Head of caudate nucleus (tissue), 42 donors: Measurements from ENCODE around the gene MRPL33.

Experiments used
- DNase-seq, 42 donors: peaks; one replicate each; pipeline versions ENCODE4 v3.0.0 to v3.0.0-alpha.2; 2020 to 2021; ENCODE audit warnings: mixed read lengths in 7 of 42
- intact Hi-C: fragments of 100-400 bp; cut with DNase I; formaldehyde crosslinking; loops from one replicate; pipeline ENCODE4 v1.15.0; 2022

MRPL33 gene

GRCh38 chr2:27765621-27766286 is 5.8 kb upstream of the MRPL33 start:
- intact Hi-C loops, result no loop called here
- peak in 40 of 42 donors; percentile 5 to 81 (median 48) for DNase-seq

GRCh38 chr2:27766287-27766661 is 5.2 kb upstream of the MRPL33 start:
- DNase-seq, result no peak
- intact Hi-C loops, result no loop called here

- intact Hi-C loops, result no loop called here
- DNase-seq, result no peak
Observed at GRCh38 chr2:27771202-27771547, 344 bp upstream of the MRPL33 start.

GRCh38 chr2:27772804-27773203 is 1.3 kb downstream of the MRPL33 start:
- DNase-seq, result no peak
- intact Hi-C loops, result no loop called here

- no peak for DNase-seq
- intact Hi-C loops, result no loop called here
Observed at GRCh38 chr2:27773959-27774358, 2.4 kb downstream of the MRPL33 start.

GRCh38 chr2:27776097-27776496 is 4.6 kb downstream of the MRPL33 start:
- peak in 31 of 42 donors; percentile 8 to 72 (median 39) for DNase-seq
- intact Hi-C loops, result no loop called here

GRCh38 chr2:27776696-27777095 is 5.2 kb downstream of the MRPL33 start:
- DNase-seq, result no peak
- intact Hi-C loops, result no loop called here

GRCh38 chr2:27779417-27780055 is 8.0 kb downstream of the MRPL33 start:
- DNase-seq, result peak in 2 of 42 donors; percentile 31 to 33
- intact Hi-C loops, result no loop called here

- no peak for DNase-seq
- intact Hi-C loops, result no loop called here
Observed at GRCh38 chr2:27781496-27781895, 10.0 kb downstream of the MRPL33 start.

GRCh38 chr2:27782701-27783100 is 11.2 kb downstream of the MRPL33 start:
- no peak for DNase-seq
- intact Hi-C loops, result no loop called here

GRCh38 chr2:27790796-27791195 is 19.3 kb downstream of the MRPL33 start:
- no peak for DNase-seq
- intact Hi-C loops, result no loop called here

GRCh38 chr2:27792759-27793158 is 21.2 kb downstream of the MRPL33 start:
- no peak for DNase-seq
- intact Hi-C loops, result no loop called here

- DNase-seq, result no peak
- intact Hi-C loops, result no loop called here
Observed at GRCh38 chr2:27795093-27795834, 23.7 kb downstream of the MRPL33 start.

- intact Hi-C loops, result no loop called here
Observed at GRCh38 chr2:27795868-27796277, 24.4 kb downstream of the MRPL33 start.

GRCh38 chr2:27796791-27797765 is 25.6 kb downstream of the MRPL33 start:
- intact Hi-C loops, result no loop called here
- no peak for DNase-seq

More at GRCh38 chr2:27795868-27796277, 24.4 kb downstream of the MRPL33 start:
- no peak for DNase-seq

- intact Hi-C loops, result no loop called here
Observed at GRCh38 chr2:27797841-27798240, 26.3 kb downstream of the MRPL33 start.

GRCh38 chr2:27798486-27798885 is 27.0 kb downstream of the MRPL33 start:
- no peak for DNase-seq
- intact Hi-C loops, result no loop called here

More at GRCh38 chr2:27797841-27798240, 26.3 kb downstream of the MRPL33 start:
- no peak for DNase-seq

GRCh38 chr2:27798948-27799645 is 27.6 kb downstream of the MRPL33 start:
- intact Hi-C loops, result no loop called here
- peak in 36 of 42 donors; percentile 20 to 87 (median 58) for DNase-seq

GRCh38 chr2:27799646-27800010 is 28.1 kb downstream of the MRPL33 start:
- no peak for DNase-seq
- intact Hi-C loops, result no loop called here
